ENCODE data around the gene TSHZ2.
"Not testable (repeated sequence)": the region's sequence is repeated elsewhere in the genome, so short reads cannot be mapped to it uniquely, and the experiment has no call there.

Gene TSHZ2

GRCh38 chr20:52965380-52965779, 6.8 kb upstream of the TSHZ2 start:
- DNase-seq, result no peak

GRCh38 chr20:52965819-52966218, 6.3 kb upstream of the TSHZ2 start:
- no peak for DNase-seq

GRCh38 chr20:52966543-52966942, 5.6 kb upstream of the TSHZ2 start:
- not testable (repeated sequence) for DNase-seq

- DNase-seq, result no peak
These were observed 514 bp upstream of the TSHZ2 start for GRCh38 chr20:52971498-52972189.

GRCh38 chr20:52972965-52973819, 1.0 kb downstream of the TSHZ2 start:
- peak; percentile 35 to 41 for DNase-seq

GRCh38 chr20:52974179-52974594, 2.0 kb downstream of the TSHZ2 start:
- DNase-seq, result peak in 1 of 2 experiments; percentile 48

- DNase-seq, result peak; percentile 22 to 60
These were observed 3.0 kb downstream of the TSHZ2 start for GRCh38 chr20:52975029-52975732.

- no peak for DNase-seq
These were observed 3.8 kb downstream of the TSHZ2 start for GRCh38 chr20:52975803-52976531.

- no peak for DNase-seq
These were observed 6.7 kb downstream of the TSHZ2 start for GRCh38 chr20:52978851-52979250.

- no peak for DNase-seq
These were observed 8.9 kb downstream of the TSHZ2 start for GRCh38 chr20:52981051-52981450.

- no peak for DNase-seq
These were observed 11.7 kb downstream of the TSHZ2 start for GRCh38 chr20:52983726-52984450.

GRCh38 chr20:52984451-52984810, 12.3 kb downstream of the TSHZ2 start:
- DNase-seq, result no peak

- no peak for DNase-seq
These were observed 13.5 kb downstream of the TSHZ2 start for GRCh38 chr20:52985687-52986086.

GRCh38 chr20:52987295-52987694, 15.1 kb downstream of the TSHZ2 start:
- DNase-seq, result no peak

GRCh38 chr20:52991830-52992229, 19.7 kb downstream of the TSHZ2 start:
- DNase-seq, result no peak

GRCh38 chr20:52992632-52993031, 20.5 kb downstream of the TSHZ2 start:
- no peak for DNase-seq

GRCh38 chr20:52993076-52993475, 20.9 kb downstream of the TSHZ2 start:
- DNase-seq, result no peak

GRCh38 chr20:52994184-52994970, 22.2 kb downstream of the TSHZ2 start:
- no peak for DNase-seq

GRCh38 chr20:52996130-52996529, 24.0 kb downstream of the TSHZ2 start:
- DNase-seq, result no peak

GRCh38 chr20:52996658-52997057, 24.5 kb downstream of the TSHZ2 start:
- no peak for DNase-seq

GRCh38 chr20:52998268-52998667, 26.1 kb downstream of the TSHZ2 start:
- DNase-seq, result no peak
